NCI-H510A treated with DMSO at 0.1 percent for 48 hours (cell line): ENCODE data around the gene LCN12.

Experiments
- DNase-seq: peaks from one replicate; lab custom pipeline; 2025; lab: John Stamatoyannopoulos, UW

The LCN12 gene, protein sequence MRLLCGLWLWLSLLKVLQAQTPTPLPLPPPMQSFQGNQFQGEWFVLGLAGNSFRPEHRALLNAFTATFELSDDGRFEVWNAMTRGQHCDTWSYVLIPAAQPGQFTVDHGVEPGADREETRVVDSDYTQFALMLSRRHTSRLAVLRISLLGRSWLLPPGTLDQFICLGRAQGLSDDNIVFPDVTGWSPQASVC

DNA sequence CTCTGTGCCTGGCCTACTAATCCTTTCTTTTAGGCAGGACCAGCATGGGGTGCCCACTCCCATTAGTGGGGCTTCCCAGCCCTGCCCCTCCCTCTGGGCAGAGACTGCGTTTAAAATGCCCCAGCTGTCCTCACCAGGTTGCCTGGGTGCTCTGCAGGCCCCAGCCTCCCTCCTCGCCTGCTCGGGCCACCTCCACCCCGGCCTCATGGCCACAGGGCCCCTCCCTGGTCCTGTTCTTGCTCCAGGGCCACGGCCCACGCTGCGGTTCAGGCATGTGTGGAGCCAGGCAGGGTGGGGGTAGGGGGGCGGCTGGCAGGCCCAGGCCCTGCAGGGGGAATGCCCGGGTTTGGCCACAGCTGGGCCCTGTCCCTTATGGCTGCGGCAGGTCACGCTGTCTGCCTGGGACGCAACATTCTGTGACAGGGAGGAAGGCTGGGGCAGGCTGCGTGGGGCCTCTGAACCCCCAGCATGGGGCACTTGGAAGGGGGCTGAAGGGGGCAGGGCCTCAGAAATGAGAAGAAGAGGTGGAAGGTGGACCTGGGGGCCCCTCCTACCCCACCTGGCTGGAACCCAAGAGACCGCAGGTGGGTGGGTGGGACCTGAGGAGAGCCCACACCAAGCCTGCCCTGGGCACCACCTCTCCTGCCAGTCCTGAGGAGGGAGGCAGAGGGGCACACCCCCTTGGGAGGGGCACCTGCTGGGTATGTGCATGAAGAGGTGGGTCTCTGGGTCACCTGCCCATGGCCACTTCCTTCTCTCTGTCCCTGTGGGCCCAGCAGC, at the start of gene LCN12:
Gene LCN12 (plus strand): TSS at position 733 of the 780 bp plus-strand sequence. CDS start 55 bp downstream, outside the sequence.
- DNase-seq = peak; percentile 20

DNA sequence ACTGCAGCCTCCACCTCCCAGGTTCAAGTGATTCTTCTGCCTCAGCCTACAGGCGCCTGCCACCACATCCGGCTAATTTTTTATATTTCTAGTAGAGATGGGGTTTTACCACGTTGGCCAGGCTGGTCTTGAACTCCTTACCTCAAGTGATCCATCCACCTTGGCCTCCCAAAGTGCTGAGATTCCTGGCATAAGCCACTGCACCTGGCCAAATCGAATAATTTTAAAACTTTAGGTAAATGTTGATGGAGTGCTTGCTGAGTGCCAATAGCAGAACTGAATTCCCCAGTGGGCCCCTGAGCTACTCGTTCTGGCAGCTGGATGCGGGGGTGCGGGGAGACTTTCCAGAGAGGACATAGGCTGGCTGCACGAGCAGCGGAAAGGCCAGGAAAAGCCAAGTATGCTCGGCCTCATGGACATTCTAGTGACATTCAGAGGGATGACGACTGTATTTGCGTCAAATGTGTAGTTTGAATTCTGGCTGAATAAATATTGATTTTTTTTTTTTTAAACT, 49.0 kb upstream of the LCN12 start:
- no peak for DNase-seq

DNA sequence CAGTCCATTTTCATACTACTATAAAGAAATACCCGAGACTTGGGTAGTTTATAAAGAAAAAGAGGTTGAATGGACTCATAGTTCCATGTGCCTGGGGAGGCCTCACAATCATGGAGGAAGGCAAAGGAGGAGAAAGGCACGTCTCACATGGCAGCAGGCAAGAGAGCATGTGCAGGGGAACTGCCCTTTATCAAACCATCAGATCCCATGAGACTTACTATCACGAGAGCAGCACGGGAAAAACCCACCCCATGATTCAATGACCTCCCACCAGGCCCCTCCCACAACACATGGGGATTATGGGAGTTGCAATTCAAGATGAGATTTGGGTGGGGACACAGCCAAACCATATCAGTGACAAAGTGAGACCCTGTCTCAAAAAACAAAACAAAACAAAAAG, 45.8 kb upstream of the LCN12 start:
- DNase-seq = no peak

DNA sequence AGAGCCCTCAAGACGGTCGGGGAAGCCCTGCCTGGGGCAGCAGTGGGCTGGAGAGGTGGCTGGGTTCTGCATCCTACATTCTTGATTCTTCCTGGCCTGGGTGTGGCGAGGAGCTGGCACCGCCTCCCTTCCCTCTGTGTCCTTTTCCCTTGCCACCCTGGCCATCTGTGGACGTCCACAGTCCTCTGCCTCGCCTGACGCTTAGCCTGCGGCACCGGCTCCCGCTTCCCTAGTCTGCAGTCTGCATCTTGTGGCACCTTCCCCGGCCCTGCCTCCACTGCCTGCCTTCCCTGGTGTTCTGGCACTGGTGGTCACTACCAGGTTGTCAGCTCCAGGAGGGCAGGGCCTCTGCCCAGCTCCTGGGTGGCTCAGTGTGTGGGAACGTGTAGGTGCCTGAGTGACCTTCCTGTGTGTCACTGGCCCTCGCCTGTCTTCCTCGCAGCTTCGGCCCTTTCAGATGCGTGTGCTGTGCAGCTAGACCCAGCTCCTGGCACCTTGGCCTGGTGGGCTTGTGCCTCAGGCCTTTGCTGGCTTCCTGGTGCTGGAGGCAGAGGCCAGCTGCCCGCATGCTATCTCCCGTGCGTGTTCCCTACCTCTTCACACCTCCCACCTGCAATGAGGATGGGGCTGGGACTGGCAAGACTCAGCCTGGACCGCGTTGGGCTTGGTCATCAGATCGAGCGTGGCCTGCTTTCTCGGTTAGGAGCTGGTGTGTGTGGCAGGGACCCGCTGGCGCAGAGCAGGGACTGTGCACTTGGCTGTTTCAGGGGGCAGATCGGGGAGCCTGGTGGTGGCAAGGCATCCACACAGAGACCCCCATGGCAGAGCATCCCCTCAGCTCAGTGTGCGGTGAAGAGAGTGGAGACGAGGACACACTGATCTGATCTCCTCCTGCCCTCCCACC, 44.8 kb upstream of the LCN12 start:
- DNase-seq = no peak

DNA sequence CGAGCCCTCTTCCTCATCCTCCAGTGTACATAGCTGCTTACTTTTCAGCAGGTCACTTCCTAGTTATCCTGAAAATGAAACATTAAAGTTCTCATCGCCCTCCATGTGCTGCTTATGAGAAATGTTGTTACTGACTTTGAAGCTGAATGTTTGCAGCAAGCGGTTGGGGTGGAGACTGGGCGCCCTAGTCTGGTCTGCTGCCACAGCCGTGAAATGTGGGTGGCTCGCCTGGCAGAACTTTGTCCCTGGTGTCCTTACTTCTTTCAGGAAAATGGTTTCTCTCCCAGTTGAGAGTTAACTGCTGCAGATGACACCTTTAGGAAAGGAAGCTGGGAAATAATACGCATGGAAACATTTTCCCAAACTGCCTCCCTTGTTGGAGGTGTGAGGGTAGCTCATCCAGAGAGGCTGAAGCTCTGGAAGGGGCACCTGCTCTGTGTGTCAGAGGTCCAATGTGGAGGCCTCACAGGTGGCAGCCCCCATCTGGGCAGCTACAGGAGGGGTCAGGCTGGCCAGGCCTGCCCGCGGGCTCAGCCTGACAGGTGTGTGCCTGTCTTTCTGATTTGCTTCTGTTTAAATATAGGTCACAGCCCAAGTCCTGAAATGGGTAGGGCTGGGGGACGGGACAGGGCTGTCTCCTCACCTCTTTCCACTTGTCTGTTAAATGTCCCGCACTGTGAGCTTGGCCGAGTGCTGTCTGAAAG, 41.7 kb upstream of the LCN12 start:
- DNase-seq = no peak

DNA sequence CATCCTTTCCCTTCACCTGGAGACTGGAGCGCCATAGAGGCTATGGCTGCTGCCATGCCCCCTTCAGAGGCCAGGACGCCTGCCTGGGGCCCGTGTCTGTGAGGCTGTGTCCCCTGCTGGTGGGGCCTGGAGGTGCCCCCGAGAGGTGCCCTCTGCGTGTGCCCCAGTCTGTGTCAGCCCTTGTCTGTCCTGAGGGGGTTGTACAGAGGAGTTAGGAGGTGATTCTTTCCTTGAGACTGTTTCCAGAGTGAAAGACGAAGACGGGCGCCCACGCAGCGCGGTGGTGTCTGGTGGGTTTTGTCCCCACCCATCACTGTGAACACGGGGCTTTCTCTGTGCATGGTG, 41.2 kb upstream of the LCN12 start:
- DNase-seq = no peak

DNA sequence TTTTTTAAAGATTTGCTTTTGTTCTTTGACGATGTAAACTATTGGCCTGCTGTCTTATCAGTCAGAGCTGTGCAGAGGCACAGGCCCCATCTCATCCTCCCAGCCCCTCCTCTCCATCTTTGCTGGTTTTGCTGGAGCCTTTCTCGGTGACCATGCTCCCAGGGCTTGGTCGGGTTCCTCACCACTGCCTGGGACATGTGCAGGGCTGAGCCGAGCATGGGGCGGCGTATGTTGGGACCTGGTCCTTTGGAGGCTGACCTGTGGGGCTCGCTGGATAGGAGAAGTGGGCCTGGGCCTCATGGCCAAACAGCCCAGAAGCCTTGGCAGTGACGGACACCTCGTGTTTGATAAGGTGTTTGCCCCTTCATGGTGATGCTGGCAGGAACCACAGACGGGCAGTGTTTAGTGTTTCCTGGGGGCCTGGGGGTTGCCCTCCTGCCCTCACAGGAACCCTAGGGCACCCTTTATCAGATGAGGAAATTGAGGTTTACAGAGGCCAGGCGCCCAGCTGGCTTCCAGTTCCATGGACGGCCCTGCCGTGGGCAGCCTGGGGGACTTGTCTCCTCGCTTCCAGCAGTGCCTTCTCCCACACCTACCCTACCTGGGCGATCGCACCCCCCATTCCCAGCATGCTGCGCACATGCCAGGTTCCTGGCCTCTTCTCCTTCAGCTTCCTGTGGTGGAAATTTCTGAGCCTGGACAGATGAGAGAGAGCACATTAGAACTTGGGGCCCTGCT, 38.2 kb upstream of the LCN12 start:
- no peak for DNase-seq

DNA sequence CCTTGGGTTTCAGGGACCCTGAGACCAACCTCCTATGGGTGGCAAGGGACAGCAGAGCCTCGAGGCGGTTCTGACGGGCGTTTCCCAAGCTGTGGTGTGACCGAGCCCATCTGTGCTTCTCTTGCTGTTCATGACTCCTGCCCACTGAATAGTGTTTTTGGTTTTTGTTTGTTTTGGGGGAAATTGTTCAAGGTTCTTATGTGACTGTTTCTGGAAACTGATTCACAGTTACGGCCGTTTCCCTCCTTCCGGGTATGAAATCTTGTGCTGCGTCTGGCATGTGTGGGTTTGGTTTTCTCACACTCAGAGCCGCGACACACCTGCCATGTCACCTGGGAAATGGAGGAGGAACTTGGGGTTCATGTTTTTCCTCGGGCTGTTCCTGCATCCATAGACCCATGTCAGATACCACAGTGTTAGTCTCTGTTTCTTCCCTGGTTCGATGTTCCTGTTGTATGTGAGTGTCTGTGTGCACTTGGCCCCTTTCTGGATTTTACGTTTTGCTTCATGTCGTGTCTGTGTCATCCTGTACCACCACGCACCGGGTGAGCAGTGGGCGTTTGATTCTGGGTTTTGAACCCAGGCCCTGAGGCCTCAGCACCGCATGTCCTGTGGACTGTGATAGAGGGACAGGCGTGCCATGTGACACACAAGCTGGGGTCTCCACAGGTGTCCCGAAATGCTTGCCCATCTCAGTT, 36.3 kb upstream of the LCN12 start:
- DNase-seq = no peak

DNA sequence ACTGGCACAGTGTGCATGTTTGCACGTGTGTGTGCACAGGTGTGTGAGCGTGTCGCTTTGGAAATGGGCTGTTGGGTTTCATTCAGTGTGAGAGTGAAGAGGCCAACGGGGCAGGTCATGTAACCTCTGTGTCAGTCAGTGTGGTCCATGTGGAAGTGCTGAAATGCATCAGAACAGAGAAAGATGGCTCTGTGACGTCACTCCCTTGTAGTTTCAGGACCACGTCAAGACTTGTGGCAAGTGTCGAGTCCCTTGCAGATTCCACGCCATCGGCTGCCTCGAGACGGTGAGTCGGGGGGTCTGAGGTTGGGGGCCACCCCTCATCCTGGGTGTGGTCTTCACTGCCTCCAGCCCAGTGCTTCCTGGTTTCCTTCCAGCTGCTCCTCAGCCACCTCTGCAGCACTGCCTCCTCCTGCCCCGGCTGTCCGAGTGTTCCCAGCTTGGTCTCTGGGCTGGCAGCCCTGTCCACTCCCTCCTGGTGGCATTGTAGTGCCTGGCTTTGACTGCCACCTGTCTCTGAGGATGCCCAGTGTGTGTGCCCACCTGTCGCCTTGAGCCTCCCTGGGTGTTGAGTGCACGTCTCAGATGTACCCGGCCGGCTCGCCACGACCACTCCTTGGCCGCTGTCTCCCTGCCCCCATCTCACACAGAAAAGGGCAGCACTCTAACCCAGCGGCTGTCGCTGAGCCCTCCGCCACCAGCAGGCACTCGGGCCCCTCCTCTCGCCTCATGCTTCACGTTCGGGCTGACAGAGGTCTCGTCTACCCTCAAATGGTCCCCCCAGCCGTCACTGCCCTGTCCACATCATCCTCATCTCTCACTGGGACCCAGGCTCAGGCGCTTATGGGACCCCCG, 35.5 kb upstream of the LCN12 start:
- no peak for DNase-seq

DNA sequence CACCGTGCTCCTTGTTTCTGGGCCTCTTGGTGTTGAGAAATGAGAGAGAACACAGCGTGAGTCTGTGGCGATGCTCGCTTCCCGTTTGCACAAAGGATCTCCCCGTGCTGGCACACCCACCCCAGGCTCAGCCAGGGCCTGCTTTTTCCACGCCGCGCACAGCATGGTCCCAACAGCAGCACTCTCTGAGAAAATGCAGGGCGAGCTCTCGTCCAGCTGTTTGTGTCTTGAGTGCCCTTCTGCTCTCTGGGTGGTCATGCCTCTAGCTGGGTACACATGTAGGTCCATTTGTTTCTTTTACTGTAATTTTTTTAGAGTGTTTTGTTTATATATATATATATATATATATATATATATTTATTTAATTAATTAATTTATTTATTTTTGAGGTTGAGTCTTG, 34.2 kb upstream of the LCN12 start:
- no peak for DNase-seq

DNA sequence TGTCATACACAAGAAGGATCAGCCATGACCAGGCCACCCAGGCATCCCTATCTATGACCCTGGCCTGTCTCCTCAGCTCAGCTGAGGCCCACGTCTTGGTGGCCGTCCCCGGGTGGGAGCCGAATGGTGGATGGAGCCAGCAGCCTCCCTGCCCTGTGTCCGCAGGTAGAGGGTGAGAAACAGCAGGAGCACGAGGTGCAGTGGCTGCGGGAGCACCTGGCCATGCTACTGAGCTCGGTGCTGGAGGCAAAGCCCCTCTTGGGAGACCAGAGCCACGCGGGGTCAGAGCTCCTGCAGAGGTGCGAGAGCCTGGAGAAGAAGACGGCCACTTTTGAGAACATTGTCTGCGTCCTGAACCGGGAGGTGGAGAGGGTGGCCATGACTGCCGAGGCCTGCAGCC, 32.0 kb upstream of the LCN12 start:
- no peak for DNase-seq

DNA sequence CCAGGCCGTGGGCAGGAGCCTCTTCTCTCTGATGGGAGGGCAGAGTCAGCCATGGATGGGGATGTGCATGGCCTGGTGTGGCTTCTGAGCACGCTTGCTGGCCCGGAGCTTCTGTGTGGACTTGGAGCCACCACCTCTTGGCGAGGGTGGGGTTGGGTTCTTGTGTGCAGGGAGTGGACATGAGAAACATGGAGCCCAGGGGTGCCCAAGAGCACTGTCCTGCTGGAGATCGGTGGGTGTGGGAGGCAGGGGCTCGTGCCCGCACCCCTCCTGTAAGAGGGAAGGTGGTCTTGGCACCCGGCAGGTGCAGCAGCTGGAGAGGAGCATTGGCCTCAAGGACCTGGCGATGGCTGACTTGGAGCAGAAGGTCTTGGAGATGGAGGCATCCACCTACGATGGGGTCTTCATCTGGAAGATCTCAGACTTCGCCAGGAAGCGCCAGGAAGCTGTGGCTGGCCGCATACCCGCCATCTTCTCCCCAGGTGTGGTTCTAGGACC, 31.3 kb upstream of the LCN12 start:
- no peak for DNase-seq

DNA sequence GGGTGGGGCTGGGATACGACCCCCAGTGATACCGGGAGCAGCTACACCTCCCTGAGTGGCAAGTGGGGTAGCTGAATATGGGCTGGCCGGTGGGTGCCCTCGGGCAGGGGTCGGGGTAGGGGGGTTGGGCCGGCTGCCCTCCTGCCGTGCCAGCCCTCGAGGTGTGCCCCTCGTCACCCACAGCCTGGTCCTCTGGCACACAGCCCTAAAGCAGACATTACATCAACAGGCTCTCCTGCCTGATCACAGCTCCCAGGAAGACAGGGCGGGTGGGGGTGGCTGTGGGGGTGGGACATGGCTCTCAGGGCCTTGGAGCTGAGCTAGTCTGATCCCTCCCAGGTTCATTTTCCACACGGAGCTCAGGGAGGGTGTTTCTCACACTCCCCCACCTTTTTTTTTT, 30.8 kb upstream of the LCN12 start:
- no peak for DNase-seq

DNA sequence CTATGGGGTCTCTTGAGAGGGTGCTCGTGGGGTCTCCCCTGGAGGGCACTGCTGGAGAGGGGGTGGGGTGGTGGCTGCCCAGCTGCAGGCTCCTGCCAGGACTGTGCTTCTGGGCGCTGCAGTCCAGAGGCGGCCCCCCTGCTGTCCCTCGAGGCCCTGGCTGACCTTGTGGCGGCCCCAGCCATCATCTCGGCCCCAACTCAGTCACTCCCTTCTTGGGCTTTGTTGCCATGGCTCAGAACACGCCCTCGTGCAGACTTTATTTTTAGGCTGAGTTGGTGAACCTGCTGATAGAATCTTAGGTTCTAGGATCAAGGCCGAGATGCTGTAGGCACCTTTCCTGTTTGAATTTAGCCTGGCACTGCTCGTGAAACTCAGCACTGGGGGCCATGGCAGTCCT, 30.4 kb upstream of the LCN12 start:
- no peak for DNase-seq

DNA sequence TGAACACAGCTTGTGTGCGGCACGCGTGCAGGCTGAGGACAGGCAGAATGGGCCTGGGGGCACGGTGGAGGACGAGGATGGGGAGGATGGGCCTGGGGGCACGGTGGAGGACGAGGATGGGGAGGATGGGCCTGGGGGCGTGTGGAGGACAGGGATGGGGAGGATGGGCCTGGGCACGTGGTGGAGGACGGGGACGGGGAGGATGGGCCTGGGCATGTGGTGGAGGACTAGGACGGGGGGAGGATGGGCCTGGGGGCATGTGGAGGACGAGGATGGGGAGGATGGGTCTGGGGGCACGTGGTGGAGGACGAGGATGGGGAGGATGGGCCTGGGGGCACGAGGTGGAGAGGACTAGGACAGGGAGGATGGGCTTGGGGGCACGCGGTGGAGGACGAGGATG, 29.5 kb upstream of the LCN12 start:
- no peak for DNase-seq

DNA sequence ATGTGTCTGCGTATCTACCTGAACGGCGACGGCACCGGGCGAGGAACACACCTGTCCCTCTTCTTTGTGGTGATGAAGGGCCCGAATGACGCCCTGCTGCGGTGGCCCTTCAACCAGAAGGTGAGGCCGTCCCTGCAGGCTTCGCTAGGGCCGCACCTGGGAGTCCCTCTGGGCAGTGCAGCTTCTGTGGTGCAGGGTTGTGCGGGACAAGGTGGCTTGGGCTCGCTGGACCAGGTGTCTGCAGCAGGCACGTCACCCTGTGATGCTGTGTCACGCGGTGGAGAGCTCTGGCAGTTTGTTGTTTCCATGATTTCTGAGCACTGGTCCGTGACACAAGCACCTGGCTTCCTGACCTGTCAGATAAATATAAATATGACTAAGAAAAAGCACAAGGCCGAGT, 28.2 kb upstream of the LCN12 start:
- peak; percentile 86 for DNase-seq

DNA sequence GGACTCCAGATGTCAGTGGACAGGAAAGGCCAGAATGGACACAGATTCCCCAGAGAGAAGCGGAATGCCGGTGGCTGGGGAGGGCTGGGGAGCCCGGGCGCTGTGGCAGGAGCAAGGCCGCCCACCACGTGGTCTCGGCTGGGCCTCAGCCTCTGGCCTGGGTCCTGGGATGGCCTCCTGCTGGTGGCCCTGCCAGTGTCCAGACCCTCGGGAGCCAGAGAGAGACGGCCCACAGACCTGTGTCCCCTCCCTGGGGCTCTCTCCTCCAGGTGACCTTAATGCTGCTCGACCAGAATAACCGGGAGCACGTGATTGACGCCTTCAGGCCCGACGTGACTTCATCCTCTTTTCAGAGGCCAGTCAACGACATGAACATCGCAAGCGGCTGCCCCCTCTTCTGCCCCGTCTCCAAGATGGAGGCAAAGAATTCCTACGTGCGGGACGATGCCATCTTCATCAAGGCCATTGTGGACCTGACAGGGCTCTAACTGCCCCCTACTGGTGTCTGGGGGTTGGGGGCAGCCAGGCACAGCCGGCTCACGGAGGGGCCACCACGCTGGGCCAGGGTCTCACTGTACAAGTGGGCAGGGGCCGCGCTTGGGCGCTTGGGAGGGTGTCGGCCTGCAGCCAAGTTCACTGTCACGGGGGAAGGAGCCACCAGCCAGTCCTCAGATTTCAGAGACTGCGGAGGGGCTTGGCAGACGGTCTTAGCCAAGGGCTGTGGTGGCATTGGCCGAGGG, 26.5 kb upstream of the LCN12 start:
- DNase-seq = no peak

DNA sequence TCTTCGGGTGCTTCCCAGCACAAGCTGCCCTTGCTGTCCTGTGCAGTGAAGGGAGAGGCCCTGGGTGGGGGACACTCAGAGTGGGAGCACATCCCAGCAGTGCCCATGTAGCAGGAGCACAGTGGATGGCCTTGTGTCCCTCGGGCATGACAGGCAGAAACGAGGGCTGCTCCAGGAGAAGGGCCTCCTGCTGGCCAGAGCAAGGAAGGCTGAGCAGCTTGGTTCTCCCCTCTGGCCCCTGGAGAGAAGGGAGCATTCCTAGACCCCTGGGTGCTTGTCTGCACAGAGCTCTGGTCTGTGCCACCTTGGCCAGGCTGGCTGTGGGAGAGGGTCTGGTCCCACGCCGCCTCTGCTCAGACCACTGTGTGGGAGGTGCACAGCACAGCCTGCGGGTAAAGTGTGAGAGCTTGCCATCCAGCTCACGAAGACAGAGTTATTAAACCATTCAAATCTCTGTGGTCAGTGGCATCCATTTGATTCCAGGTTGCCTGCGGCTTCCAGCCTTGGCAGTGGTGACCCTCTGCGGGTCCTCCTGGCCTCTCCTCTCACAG, 25.8 kb upstream of the LCN12 start:
- no peak for DNase-seq

DNA sequence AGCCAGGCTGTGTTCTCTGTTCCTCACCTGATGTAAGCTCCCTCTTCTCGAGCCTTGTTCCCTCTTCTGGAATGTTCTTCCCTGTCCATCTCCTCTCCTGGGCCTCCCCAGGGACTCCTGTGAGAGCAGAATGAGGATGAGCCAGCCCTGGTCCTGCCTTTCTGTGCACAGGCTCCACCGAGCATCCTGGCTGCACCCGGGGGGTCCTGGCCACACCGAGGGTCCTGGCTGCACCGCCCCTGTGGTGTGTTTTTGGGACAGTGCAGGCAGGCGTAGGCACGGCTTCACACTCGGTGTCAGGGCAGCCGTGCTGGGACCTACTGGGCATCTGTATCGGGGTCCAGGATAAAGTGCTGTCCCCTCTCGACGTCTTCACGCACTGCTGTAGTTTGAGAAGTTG, 25.3 kb upstream of the LCN12 start:
- DNase-seq = no peak
